GM21737 (cell line): ENCODE results near the gene EDC3.
A peak's percentile ranks its signal among the peaks of the same experiment; 100 is the strongest.
"Not testable (repeated sequence)": the region's sequence is repeated elsewhere in the genome, so short reads cannot be mapped to it uniquely, and the experiment has no call there.

ENCODE experiments used
- ATAC-seq: cut with Tn5 transposase; IDR thresholded peaks from one replicate; pipeline ENCODE4 v1.9.1; 2021; ENCODE audit warnings: mild to moderate bottlenecking, moderate library complexity; ENCODE audit not compliant: unreplicated experiment

Gene EDC3

GRCh38 chr15:74612677-74613076 is 83.1 kb downstream of the EDC3 start:
- ATAC-seq: no peak

GRCh38 chr15:74611834-74612233 is 84.0 kb downstream of the EDC3 start:
- no peak for ATAC-seq

GRCh38 chr15:74611341-74611740 is 84.5 kb downstream of the EDC3 start:
- no peak for ATAC-seq

GRCh38 chr15:74610302-74610951 is 85.4 kb downstream of the EDC3 start:
- no peak for ATAC-seq

GRCh38 chr15:74609938-74610301 is 85.9 kb downstream of the EDC3 start:
- ATAC-seq: no peak

GRCh38 chr15:74608786-74609185 is 87.0 kb downstream of the EDC3 start:
- ATAC-seq: no peak

GRCh38 chr15:74605795-74606150 is 90.1 kb downstream of the EDC3 start:
- no peak for ATAC-seq

GRCh38 chr15:74604983-74605794 is 90.6 kb downstream of the EDC3 start:
- no peak for ATAC-seq

- ATAC-seq: no peak
Measured at GRCh38 chr15:74603789-74604705, 91.8 kb downstream of the EDC3 start.

- ATAC-seq: no peak
Measured at GRCh38 chr15:74603026-74603788, 92.6 kb downstream of the EDC3 start.

- ATAC-seq: no peak
Measured at GRCh38 chr15:74599156-74599555, 96.7 kb downstream of the EDC3 start.

- ATAC-seq: peak; percentile 85
Measured at GRCh38 chr15:74598126-74598842, 97.5 kb downstream of the EDC3 start.

GRCh38 chr15:74597146-74597705 is 98.6 kb downstream of the EDC3 start:
- ATAC-seq: not testable (repeated sequence)

- ATAC-seq: not testable (repeated sequence)
Measured at GRCh38 chr15:74596736-74597135, 99.1 kb downstream of the EDC3 start.

GRCh38 chr15:74595271-74595670 is 100.6 kb downstream of the EDC3 start:
- ATAC-seq: no peak

- ATAC-seq: no peak
Measured at GRCh38 chr15:74594455-74594854, 101.4 kb downstream of the EDC3 start.

GRCh38 chr15:74593122-74593521 is 102.7 kb downstream of the EDC3 start:
- no peak for ATAC-seq

- ATAC-seq: no peak
Measured at GRCh38 chr15:74592222-74592621, 103.6 kb downstream of the EDC3 start.

GRCh38 chr15:74589826-74590225 is 106.0 kb downstream of the EDC3 start:
- no peak for ATAC-seq

GRCh38 chr15:74585857-74586256 is 110.0 kb downstream of the EDC3 start:
- ATAC-seq: no peak
